Body of pancreas (tissue), 4 donors: ENCODE data around the gene SIAE. TPM values are rescaled to one million over a fixed set of nuclear protein-coding genes. Genes with fewer than 3 reads are reported as not detected.

ENCODE experiments used
- ATAC-seq: fragments of 150-250 bp; one replicate; pipeline ENCODE4 v1.9.1; 2016
- DNase-seq, 4 donors: peaks; one replicate each; pipeline ENCODE4 v3.0.0-alpha.2; 2019
- H3K27ac ChIP-seq, 4 donors: fragments of 200-600 bp; sonication (generic); 1 replicate in 3 of 4; 2 replicates in 1 of 4; pipeline versions ENCODE4 v1.5.1 to v1.6.1; 2016 to 2019; ENCODE audit warnings: mild to moderate bottlenecking in 1 of 4, mixed read lengths in 1 of 4, moderate library complexity in 1 of 4
- H3K27me3 ChIP-seq, 2 donors: fragments of 200-600 bp; sonication (generic); one replicate each; pipeline ENCODE4 v1.6.0; 2016; ENCODE audit warnings: mild to moderate bottlenecking in 1 of 2
- H3K36me3 ChIP-seq, 2 donors: fragments of 200-600 bp; sonication (generic); replicated peaks in 1 of 2; 2 replicates each; pipeline ENCODE4 v1.5.1; 2016; ENCODE audit warnings: low read depth in 2 of 2; ENCODE audit not compliant: insufficient read depth in 1 of 2
- H3K4me1 ChIP-seq: fragments of 200-600 bp; sonication (generic); one replicate; pipeline ENCODE4 v1.6.0; 2016
- H3K4me3 ChIP-seq, 2 donors: fragments of 200-600 bp; sonication (generic); 1 replicate in 1 of 2; 2 replicates in 1 of 2; pipeline ENCODE4 v1.5.1; 2016 to 2019
- H3K9me3 ChIP-seq, 3 donors: fragments of 200-600 bp; sonication (generic); 1 replicate in 2 of 3; 2 replicates in 1 of 3; pipeline ENCODE4 v1.5.1; 2016
- CTCF ChIP-seq, 7 experiments: fragments of 450-650 bp in 4 of 7; fragments of 200-600 bp in 3 of 7; sonication (generic) in 3 of 7; IDR thresholded peaks; one replicate each; pipeline ENCODE4 v1.5.1; 2016 to 2019; ENCODE audit warnings: antibody characterized with exemption in 7 of 7
- POLR2A ChIP-seq, 3 donors: fragments of 450-650 bp; IDR thresholded peaks; one replicate each; pipeline ENCODE4 v1.6.1; 2016; ENCODE audit warnings: antibody characterized with exemption in 3 of 3, mild to moderate bottlenecking in 2 of 3
- WGBS, 2 donors: methylation state at CpG; one replicate each; pipeline ENCODE4 v1.1.5; 2017; 5-methylcytosine and 5-hydroxymethylcytosine counted together
- intact Hi-C: fragments of 100-400 bp; cut with DNase I; formaldehyde crosslinking; loops from one replicate; pipeline ENCODE4 v1.15.1; 2023
- total RNA-seq, 2 donors: library from RNA; depleted of rRNA; stranded (reverse); fragments of >200 nt; gene quantifications; one replicate each; pipeline ENCODE4 v1.1.0, GENCODE V29; 2016

The SIAE gene
- total RNA-seq, 2 donors from 2014 or later = 9.6 to 11.9 TPM

- DNase-seq = peak in 1 of 4 donors; percentile 8
- intact Hi-C loops = no loop called here
Measured at GRCh38 chr11:124717786-124718651, 44.5 kb upstream of the SIAE start.

DNA sequence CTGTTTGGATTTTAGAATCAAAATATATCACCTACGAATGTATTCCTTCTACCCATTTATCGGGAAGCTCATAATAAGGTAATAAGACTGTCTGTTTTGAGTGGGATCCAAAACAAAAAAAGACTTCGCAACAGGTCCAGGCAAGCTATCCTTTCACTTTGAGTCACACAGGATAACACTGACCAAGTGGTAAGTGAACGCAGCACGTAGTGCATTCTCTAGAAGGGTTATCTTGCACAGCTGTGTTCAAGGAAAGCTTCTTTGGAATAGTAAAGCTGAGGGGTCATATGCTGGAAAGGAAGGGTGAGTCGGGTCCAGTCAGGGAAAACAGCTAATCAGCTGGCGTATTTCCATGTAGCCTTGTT, 43.9 kb upstream of the SIAE start:
- TF ChIP-seq CTCF (IDR thresholded peaks at IDR 0.05) (no peak), POLR2A (IDR thresholded peaks at IDR 0.05) (no peak)
- H3K27ac ChIP-seq = no peak overlapping the region
- H3K36me3 ChIP-seq = no peaks in the 10 kb centered on the region
- DNase-seq = no peak
- WGBS, 2 donors = 41 to 48% methylated on average over 7 of the region's 7 CpGs
- intact Hi-C loops = no loop called here
- peaks cover 16% of the 10 kb centered on the region for H3K4me1 ChIP-seq
- H3K4me3 ChIP-seq = no peak overlapping the region
- ATAC-seq = no peak
- no peaks in the 10 kb centered on the region for H3K9me3 ChIP-seq
- no peaks in the 10 kb centered on the region for H3K27me3 ChIP-seq

More at GRCh38 chr11:124717786-124718651, 44.5 kb upstream of the SIAE start:
- Histone ChIP-seq H3K27me3 (no peaks in the 10 kb centered on the region), H3K36me3 (no peaks in the 10 kb centered on the region), H3K4me1 (peaks cover 16% of the 10 kb centered on the region), H3K27ac (no peak overlapping the region), H3K4me3 (no peak overlapping the region), H3K9me3 (no peaks in the 10 kb centered on the region)
- ATAC-seq = peak; percentile 35
- WGBS, 2 donors = 0 to 1% methylated on average over 39 to 45 of the region's 45 CpGs
- no peak for TF ChIP-seq CTCF (IDR thresholded peaks at IDR 0.05)
- TF ChIP-seq POLR2A (IDR thresholded peaks at IDR 0.05) = no peak

GRCh38 chr11:124716591-124716990, 43.1 kb upstream of the SIAE start:
- TF ChIP-seq POLR2A (IDR thresholded peaks at IDR 0.05) (no peak), CTCF (IDR thresholded peaks at IDR 0.05) (no peak)
- H3K36me3 ChIP-seq = no peaks in the 10 kb centered on the region
- DNase-seq = no peak
- WGBS, 2 donors = 60 to 70% methylated on average over 3 of the region's 3 CpGs
- H3K4me1 ChIP-seq = peaks cover 16% of the 10 kb centered on the region
- H3K9me3 ChIP-seq = no peaks in the 10 kb centered on the region
- intact Hi-C loops = no loop called here
- no peaks in the 10 kb centered on the region for H3K27me3 ChIP-seq
- ATAC-seq = no peak
- no peak overlapping the region for H3K4me3 ChIP-seq
- no peak overlapping the region for H3K27ac ChIP-seq

GRCh38 chr11:124712392-124712791, 38.9 kb upstream of the SIAE start:
- H3K4me1 ChIP-seq = peaks cover under 1% of the 10 kb centered on the region
- no peaks in the 10 kb centered on the region for H3K9me3 ChIP-seq
- H3K36me3 ChIP-seq = no peaks in the 10 kb centered on the region
- no peak overlapping the region for H3K27ac ChIP-seq
- no peak for ATAC-seq
- H3K4me3 ChIP-seq = no peak overlapping the region
- DNase-seq = no peak
- WGBS, 2 donors = 49 to 54% methylated on average over 3 of the region's 3 CpGs
- intact Hi-C loops = no loop called here
- H3K27me3 ChIP-seq = no peaks in the 10 kb centered on the region
- no peak for TF ChIP-seq POLR2A (IDR thresholded peaks at IDR 0.05)
- no peak for TF ChIP-seq CTCF (IDR thresholded peaks at IDR 0.05)

DNA sequence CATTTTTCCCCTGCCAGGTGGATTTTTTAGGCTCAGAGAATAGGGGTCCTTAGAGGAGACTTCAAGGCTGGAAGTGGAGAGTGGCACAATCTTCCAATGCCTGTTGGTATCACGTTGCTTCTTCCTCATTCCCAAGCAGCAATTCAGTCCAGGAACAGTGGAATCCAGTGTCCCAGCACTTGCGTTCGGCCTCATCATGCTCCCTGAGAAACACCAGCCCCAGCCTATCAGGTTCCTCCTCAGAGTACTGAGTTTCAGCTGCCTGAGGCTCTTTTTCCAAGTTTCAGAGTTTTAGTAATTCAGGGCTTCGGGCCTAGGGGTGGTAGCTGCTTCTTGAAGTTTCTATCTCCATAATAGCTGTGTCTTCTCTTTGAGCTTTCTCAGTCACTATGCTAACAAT, 34.3 kb upstream of the SIAE start:
- no peak overlapping the region for H3K27ac ChIP-seq
- intact Hi-C loops = no loop called here
- DNase-seq = no peak
- TF ChIP-seq CTCF (IDR thresholded peaks at IDR 0.05) (no peak), POLR2A (IDR thresholded peaks at IDR 0.05) (no peak)
- H3K27me3 ChIP-seq = no peaks in the 10 kb centered on the region
- 70 to 85% methylated on average over 4 of the region's 4 CpGs for WGBS, 2 donors
- ATAC-seq = no peak
- no peaks in the 10 kb centered on the region for H3K9me3 ChIP-seq
- H3K4me3 ChIP-seq = no peak overlapping the region
- H3K4me1 ChIP-seq = no peaks in the 10 kb centered on the region
- H3K36me3 ChIP-seq = no peaks in the 10 kb centered on the region
